NCI-H2081 treated with DMSO at 0.1 percent for 48 hours (cell line): ENCODE results near the gene LHFPL3.
A peak's percentile ranks its signal among the peaks of the same experiment; 100 is the strongest.

Experiments
- DNase-seq: peaks from one replicate; lab custom pipeline; 2025; lab: John Stamatoyannopoulos, UW

Gene LHFPL3

GRCh38 chr7:104846731-104847130 lies 518.3 kb downstream of the LHFPL3 start:
- no peak for DNase-seq

GRCh38 chr7:104848138-104848990 lies 520.0 kb downstream of the LHFPL3 start:
- DNase-seq: peak; percentile 1

- DNase-seq: no peak
These were observed 522.0 kb downstream of the LHFPL3 start for GRCh38 chr7:104850374-104850773.

GRCh38 chr7:104851268-104851667 lies 522.9 kb downstream of the LHFPL3 start:
- DNase-seq: no peak

- no peak for DNase-seq
These were observed 524.0 kb downstream of the LHFPL3 start for GRCh38 chr7:104852386-104852785.

GRCh38 chr7:104855861-104856260 lies 527.5 kb downstream of the LHFPL3 start:
- no peak for DNase-seq

- DNase-seq: no peak
These were observed 529.3 kb downstream of the LHFPL3 start for GRCh38 chr7:104857458-104858425.

- no peak for DNase-seq
These were observed 531.5 kb downstream of the LHFPL3 start for GRCh38 chr7:104859754-104860426.

GRCh38 chr7:104861729-104862390 lies 533.5 kb downstream of the LHFPL3 start:
- DNase-seq: no peak

- no peak for DNase-seq
These were observed 534.3 kb downstream of the LHFPL3 start for GRCh38 chr7:104862719-104863118.

- DNase-seq: no peak
These were observed 545.0 kb downstream of the LHFPL3 start for GRCh38 chr7:104873401-104873800.

GRCh38 chr7:104878577-104878976 lies 550.2 kb downstream of the LHFPL3 start:
- DNase-seq: no peak

- DNase-seq: no peak
These were observed 554.9 kb downstream of the LHFPL3 start for GRCh38 chr7:104883248-104883717.

- DNase-seq: no peak
These were observed 555.5 kb downstream of the LHFPL3 start for GRCh38 chr7:104883718-104884452.

GRCh38 chr7:104886651-104887050 lies 558.2 kb downstream of the LHFPL3 start:
- DNase-seq: no peak

GRCh38 chr7:104890216-104890615 lies 561.8 kb downstream of the LHFPL3 start:
- no peak for DNase-seq

- no peak for DNase-seq
These were observed 563.5 kb downstream of the LHFPL3 start for GRCh38 chr7:104891949-104892348.

GRCh38 chr7:104894314-104894713 lies 565.9 kb downstream of the LHFPL3 start:
- DNase-seq: no peak

- DNase-seq: no peak
These were observed 566.5 kb downstream of the LHFPL3 start for GRCh38 chr7:104894726-104895521.
